GM12875 (cell line): ENCODE data around the gene MYO3B.

ENCODE experiments used
- H3K4me3 ChIP-seq: one replicate; pipeline ENCODE4 v1.5.1; 2011; ENCODE audit warnings: low read depth, low read length, control low read depth
- TF ChIP-seq, protein P1 (sequence below): IDR thresholded peaks from 2 replicates; pipeline ENCODE4 v1.5.1; 2011; ENCODE audit warnings: low read depth, mild to moderate bottlenecking, control low read depth, inconsistent platforms, low read length, moderate library complexity, borderline replicate concordance; ENCODE audit not compliant: insufficient read depth

Gene MYO3B

DNA sequence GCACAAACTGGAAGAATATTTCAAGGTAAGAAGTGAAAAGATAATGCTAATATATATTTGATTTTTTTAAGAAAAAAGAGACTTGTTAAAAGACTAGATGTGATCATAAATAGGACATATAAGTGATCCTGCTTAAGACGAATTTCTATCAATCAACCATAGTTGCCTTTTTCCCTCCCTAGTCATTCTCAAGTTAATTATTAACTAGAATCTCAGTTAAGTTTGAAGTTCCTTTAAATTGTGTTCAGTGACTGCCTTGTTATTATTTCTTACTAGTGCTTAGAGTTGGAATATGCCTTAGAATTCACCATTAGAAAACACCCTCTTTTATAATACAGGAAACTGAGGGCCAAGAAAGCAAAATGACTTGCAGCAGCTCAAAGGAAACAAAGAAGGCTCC is 395.7 kb downstream of the MYO3B start:
- H3K4me3 ChIP-seq, result no peak overlapping the region
- TF ChIP-seq, protein P1, sequence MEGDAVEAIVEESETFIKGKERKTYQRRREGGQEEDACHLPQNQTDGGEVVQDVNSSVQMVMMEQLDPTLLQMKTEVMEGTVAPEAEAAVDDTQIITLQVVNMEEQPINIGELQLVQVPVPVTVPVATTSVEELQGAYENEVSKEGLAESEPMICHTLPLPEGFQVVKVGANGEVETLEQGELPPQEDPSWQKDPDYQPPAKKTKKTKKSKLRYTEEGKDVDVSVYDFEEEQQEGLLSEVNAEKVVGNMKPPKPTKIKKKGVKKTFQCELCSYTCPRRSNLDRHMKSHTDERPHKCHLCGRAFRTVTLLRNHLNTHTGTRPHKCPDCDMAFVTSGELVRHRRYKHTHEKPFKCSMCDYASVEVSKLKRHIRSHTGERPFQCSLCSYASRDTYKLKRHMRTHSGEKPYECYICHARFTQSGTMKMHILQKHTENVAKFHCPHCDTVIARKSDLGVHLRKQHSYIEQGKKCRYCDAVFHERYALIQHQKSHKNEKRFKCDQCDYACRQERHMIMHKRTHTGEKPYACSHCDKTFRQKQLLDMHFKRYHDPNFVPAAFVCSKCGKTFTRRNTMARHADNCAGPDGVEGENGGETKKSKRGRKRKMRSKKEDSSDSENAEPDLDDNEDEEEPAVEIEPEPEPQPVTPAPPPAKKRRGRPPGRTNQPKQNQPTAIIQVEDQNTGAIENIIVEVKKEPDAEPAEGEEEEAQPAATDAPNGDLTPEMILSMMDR, result no peak

DNA sequence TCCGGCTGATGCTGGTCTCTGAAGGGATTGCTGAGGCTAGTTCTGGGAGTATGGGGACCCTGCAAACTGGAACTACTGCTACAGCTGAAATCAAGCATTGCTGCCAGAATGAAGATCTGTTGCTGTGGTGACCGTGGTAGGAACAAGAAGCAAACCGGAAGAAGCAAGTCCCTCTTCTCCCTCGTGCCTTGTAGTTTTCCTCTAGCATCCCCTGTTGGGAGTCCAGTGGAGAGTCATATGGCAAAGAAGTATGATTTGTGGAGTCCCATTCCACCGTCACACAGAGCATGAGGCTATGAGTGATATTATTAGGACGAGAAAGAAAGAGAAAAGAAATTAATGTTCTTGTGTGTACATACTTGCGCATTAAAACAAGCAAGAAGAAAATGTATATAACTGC is 398.3 kb downstream of the MYO3B start:
- H3K4me3 ChIP-seq, result no peak overlapping the region
- TF ChIP-seq, protein P1, result no peak

DNA sequence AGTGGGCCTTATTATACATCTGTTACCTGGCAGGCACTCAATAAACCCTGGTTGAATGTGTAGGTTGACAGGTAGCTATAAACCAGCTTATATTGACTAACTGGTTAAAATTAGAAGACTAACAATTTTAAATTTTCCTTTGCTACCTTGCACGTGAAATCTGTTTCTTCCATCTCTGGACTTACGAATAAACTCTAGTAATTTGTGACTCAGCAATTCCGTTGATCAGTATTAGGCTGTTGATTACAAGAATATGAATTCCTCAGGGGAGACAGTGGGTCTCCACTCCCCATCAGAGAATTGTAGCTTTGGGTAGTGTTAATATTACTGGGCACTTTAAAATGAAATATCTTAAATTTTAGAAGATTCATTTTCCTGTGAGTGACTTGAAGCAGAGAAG is 399.4 kb downstream of the MYO3B start:
- no peak overlapping the region for H3K4me3 ChIP-seq
- TF ChIP-seq, protein P1, result no peak

DNA sequence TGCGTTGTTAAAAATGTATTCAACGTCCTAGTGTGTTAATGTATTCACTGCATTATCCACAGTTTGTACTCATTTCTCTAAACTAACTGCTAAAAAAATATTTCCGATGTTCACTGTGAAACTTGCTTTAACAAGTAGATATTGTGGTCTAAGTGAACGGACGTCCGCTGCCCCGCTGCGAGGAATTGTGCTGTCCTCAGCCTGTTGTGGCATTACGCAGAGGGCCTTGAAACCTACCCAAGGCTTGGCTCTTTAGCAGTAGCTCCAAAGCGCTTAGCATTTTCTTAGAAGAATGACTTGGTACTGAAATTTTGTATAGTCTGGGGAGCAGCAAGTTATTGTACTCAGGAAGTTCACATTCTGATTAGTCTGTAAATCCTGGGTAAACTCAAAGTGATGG is 400.7 kb downstream of the MYO3B start:
- H3K4me3 ChIP-seq, result no peak overlapping the region

DNA sequence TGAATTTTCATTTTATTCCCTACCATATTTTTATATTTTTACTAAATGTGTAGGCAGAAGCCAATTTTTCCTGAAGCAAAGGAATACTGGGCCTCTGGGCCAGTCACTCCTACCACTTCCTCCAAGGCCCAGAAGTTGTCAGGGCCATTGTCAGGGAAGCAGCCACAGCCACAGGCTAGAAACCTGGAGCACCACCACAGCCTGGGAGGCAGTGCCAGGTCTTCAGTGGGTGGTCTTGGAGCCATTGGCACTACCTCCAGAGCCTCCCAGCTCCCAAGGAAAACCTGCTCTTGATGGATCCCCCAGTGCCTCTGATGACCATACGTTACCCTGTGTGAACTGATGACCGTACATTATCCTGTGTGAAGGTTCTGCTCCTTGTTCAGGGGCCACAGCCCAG is 401.6 kb downstream of the MYO3B start:
- TF ChIP-seq, protein P1, result no peak

More for the DNA sequence above, 400.7 kb downstream of the MYO3B start:
- TF ChIP-seq, protein P1, result no peak

DNA sequence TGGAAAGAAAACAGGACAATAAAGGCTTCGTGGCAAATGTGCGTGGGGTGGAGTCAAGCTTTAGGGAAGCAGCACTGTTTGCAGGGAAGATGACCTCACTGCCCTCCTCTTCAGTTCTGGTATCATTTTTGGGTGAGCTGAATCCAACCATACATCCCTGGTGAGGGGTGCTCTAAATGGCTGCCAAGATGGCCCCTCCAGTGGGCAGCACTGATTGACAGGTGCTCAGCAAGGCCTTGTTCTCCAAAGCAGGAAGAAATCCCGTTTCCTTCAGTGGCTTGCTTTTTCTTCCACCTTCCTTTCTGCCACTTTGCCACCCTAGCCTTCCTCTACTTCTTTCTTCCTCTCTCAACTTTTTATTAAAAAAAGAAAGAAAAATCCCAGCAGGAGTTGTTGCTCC is 404.4 kb downstream of the MYO3B start:
- H3K4me3 ChIP-seq, result no peak overlapping the region
- TF ChIP-seq, protein P1, result no peak

More for the DNA sequence above, 401.6 kb downstream of the MYO3B start:
- H3K4me3 ChIP-seq, result no peak overlapping the region

DNA sequence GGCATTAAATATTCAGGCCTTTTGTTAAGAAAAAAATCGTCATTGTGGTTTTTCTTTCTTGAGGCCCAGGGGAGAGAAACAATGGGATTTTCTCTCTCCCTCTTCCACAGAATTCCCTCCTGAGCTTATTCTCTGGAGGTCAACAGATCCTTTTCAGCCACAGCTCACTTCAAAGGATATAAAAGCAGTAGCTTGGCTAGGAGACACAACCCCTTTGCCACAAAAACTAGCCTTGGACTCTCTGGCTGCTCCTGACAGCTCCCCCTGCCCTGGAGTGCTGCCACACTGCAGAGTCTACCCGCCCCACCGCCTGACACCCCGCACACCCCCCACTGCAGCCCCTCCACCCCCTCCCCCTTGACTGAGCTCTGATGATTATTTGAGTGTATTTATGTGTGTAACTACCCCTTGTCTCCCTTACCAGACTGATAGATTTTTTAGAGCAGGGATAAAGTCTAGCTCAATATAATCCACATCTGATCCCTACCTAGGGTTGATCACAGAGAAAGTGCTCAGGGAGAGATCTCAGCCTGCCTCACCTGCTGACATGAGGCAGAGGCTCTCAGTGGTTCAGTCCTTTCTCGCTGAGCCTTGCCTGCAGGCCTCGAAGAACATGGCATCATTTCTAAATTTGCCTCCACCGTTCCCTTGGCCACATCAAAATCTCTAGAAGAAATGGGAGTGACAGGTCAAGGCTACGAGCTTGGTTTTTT is 405.0 kb downstream of the MYO3B start:
- H3K4me3 ChIP-seq, result no peak overlapping the region
- TF ChIP-seq, protein P1, result no peak
